NCI-H1417 (cell line): ENCODE results near the gene CLEC4E.
A peak's percentile ranks its signal among the peaks of the same experiment; 100 is the strongest.
"Not testable (repeated sequence)": the region's sequence is repeated elsewhere in the genome, so short reads cannot be mapped to it uniquely, and the experiment has no call there.

Experiments
- DNase-seq, 3 experiments: peaks; one replicate each; lab custom pipeline; 2025; lab: John Stamatoyannopoulos, UW

The CLEC4E gene, protein sequence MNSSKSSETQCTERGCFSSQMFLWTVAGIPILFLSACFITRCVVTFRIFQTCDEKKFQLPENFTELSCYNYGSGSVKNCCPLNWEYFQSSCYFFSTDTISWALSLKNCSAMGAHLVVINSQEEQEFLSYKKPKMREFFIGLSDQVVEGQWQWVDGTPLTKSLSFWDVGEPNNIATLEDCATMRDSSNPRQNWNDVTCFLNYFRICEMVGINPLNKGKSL

DNA sequence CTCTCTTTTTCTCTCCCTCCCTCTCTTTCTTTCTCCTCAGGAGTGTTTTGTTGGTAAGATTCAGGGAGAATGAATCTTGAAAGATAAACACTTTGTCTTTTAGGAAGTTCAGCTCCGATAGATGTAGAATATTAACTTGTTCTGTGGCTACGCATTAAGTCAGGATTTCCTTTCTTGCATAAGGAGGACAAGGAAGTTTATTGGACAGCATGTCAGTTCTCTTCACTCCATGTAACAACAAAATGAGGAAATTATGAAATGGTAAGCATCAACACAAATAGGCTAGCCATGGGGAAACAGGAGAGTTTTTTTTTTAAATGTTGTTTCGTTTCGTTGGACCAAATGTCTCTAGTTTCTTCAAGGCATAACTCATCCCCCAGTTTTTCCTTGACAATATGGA is at the start of gene CLEC4E:
Gene CLEC4E (minus strand): TSS at position 75 of the 400 bp plus-strand sequence. CDS start 108 bp downstream, outside the sequence.
- DNase-seq = not testable (repeated sequence)

GRCh38 chr12:8589679-8590078 is 49.0 kb upstream of the CLEC4E start:
- no peak for DNase-seq

- DNase-seq = not testable (repeated sequence)
Measured at GRCh38 chr12:8584478-8584877, 43.8 kb upstream of the CLEC4E start.

DNA sequence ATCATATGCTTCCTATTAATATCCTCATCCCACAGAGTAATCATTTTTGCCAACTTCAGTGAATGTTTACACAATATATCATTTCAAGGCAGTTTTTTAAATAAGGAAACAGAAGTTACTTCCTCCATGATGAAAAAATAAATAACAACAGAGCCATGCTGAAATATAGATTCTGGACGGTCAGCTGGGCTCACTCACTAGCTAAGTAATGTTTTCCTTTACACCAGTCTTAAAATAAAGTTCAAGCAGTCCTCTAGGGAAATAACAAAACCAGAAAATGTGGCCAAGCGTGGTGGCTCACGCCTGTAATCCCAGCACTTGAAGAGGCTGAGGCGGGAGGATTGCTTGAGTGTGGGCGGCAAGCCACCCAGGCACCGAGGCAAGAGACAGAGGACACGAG is 43.3 kb upstream of the CLEC4E start:
- DNase-seq = no peak

DNA sequence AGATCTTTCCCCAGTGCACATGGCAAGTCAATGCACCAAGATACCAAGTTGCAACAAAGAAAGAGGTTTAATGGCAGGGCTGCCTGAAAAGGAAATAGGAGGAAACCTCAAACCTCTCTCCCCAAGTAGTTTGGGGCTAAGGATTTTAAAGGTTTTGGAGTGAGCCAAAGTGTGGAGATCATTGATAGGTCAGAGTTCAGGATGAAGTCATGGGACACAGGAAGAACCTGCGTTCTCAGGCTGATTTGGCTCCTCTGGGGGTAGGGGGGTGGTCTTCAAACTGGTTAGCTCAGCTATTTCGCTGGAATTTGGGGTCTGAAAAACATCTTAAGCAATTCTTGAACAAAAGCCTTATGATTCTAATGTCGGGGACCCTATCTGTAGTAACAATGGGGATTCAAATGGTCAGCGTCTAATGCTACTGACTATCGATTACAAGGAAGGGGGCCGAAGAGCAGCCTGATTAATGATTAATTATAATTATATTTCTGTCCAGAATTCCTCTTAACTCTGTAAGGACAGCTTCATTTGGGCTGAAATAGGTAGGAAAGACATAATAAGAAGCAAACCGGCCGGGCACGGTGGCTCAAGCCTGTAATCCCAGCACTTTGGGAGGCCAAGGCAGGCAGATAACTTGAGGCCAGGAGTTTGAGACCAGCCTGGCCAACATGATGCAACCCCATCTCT is 40.5 kb upstream of the CLEC4E start:
- DNase-seq = no peak

- DNase-seq = peak in 1 of 3 experiments; percentile 30
Measured at GRCh38 chr12:8577879-8578278, 37.2 kb upstream of the CLEC4E start.

DNA sequence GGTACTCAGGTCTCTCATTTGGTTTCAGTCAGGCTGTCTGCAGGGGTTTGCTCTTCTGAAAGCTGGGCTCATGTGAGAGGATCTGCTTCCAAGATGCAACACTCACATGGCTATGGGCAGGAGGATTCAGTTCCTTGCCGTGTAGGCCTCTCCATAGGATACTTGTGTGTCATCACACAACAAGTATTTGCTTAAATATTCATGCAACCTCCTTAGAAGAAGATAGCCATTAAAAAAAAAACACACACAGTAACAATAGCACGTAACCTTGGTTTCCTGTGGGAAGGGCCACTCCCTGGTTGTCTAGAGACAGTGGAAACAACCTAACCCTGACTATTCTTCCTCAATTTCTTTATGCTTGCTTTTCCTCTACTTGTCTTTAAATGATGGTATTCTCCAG is 31.8 kb upstream of the CLEC4E start:
- DNase-seq = peak in 1 of 3 experiments; percentile 42

DNA sequence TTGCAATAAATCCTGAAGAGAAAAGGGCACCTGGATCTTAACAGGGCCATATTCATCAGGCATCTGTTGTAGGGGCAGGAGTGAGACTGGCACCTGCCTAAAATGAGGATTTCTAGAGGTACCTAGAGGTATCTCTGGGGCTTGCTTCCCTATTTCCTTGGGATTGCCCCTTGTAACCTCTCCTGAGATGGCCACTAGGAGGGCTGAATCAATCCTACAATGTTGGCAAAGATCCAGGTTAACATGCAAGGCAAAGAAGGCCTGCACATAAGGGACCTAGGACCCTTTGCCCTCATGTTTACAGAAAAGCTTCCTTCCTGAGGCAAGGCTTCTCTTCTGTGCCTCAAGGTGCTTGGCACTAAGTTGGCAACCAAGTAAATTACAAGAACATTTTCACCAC is 25.8 kb upstream of the CLEC4E start:
- no peak for DNase-seq

- DNase-seq = not testable (repeated sequence)
Measured at GRCh38 chr12:8566052-8566451, 25.3 kb upstream of the CLEC4E start.

- no peak for DNase-seq
Measured at GRCh38 chr12:8564656-8565055, 24.0 kb upstream of the CLEC4E start.

DNA sequence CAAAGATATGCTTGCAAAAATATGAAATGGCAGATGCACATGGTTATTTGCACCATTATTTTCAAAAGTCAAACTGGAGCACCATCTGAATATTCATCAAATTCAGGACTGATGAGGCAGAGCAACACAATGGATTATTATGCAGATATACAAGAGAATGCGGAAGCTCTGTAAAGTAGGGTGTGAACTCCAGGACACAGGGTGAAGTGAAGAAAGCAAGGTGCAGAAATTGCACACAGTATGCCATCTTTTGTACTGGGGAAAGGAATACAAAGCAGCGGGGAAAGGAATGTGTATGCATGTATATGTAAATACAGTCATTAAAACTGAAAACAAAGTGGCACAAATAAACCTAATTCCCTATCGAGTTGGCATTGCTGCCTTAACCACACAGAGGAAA is 22.7 kb upstream of the CLEC4E start:
- DNase-seq = no peak

GRCh38 chr12:8562310-8562709 is 21.6 kb upstream of the CLEC4E start:
- no peak for DNase-seq

- DNase-seq = no peak
Measured at GRCh38 chr12:8561011-8561410, 20.3 kb upstream of the CLEC4E start.

- DNase-seq = no peak
Measured at GRCh38 chr12:8559676-8560075, 19.0 kb upstream of the CLEC4E start.

GRCh38 chr12:8556531-8557097 is 15.9 kb upstream of the CLEC4E start:
- DNase-seq = no peak

GRCh38 chr12:8554451-8555195 is 13.9 kb upstream of the CLEC4E start:
- DNase-seq = no peak

- DNase-seq = peak in 2 of 3 experiments; percentile 82 to 95
Measured at GRCh38 chr12:8553088-8553627, 12.5 kb upstream of the CLEC4E start.

- DNase-seq = no peak
Measured at GRCh38 chr12:8549381-8549780, 8.7 kb upstream of the CLEC4E start.

DNA sequence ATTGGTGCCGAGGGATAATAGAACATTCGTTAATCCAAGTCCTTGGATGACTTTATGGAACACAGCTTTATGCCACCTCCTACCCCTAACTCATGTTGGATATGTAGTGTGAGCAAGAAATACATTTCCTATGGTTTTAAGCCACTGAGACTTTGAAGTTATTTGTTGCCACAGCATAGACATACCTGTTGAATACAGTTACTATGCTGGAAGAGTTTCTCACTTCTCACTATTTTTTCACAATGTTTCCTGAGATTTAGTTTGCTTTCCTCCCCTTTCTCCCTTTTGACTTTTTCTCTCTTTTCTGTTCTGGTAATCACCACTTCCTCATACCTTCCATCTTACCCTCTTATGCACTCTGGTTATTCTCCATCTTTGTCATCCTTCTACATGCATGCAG is 7.5 kb upstream of the CLEC4E start:
- DNase-seq = no peak

GRCh38 chr12:8547645-8548044 is 6.9 kb upstream of the CLEC4E start:
- DNase-seq = no peak

GRCh38 chr12:8546591-8546990 is 5.9 kb upstream of the CLEC4E start:
- DNase-seq = no peak

GRCh38 chr12:8544295-8544694 is 3.6 kb upstream of the CLEC4E start:
- peak; percentile 49 to 80 (median 50) for DNase-seq
